K562 (cell line): ENCODE measurements around the gene HLCS. TPM values are rescaled to one million over a fixed set of nuclear protein-coding genes. Genes with fewer than 3 reads are reported as not detected.
A peak's percentile ranks its signal among the peaks of the same experiment; 100 is the strongest.

Experiments
- CBFB ChIP-seq: sonication (generic); formaldehyde crosslinking; IDR thresholded peaks from 2 replicates; pipeline ENCODE4 v1.4.0; 2020; ENCODE audit warnings: mild to moderate bottlenecking, missing genetic modification reagents
- ESRRA ChIP-seq: fragments of 450-650 bp; IDR thresholded peaks from 2 replicates; pipeline ENCODE4 v1.6.1; 2014; ENCODE audit warnings: low read depth, mild to moderate bottlenecking, moderate library complexity, borderline replicate concordance
- ETV5 ChIP-seq: sonication (generic); formaldehyde crosslinking; IDR thresholded peaks from 2 replicates; pipeline ENCODE4 v1.4.0; 2020; ENCODE audit warnings: low read depth, mild to moderate bottlenecking, missing genetic modification reagents
- KDM2B ChIP-seq: fragments of 250-450 bp; sonication (Bioruptor Pico); IDR thresholded peaks from 2 replicates; pipeline ENCODE4 v1.8.0; 2021; ENCODE audit warnings: mild to moderate bottlenecking, moderate library complexity
- MXI1 ChIP-seq: IDR thresholded peaks from 2 replicates; pipeline ENCODE4 v1.6.1; 2011; ENCODE audit warnings: low read depth, mild to moderate bottlenecking, improper control_type of control experiment, low read length
- RHOXF2B ChIP-seq: fragments of 250-450 bp; sonication (Bioruptor Pico); conservative IDR thresholded peaks from 2 replicates; pipeline ENCODE4 v1.5.1; 2021
- ZBTB11 ChIP-seq, 3 experiments: fragments of 200-800 bp in 1 of 3; fragments of 250-450 bp in 1 of 3; fragments of 450-650 bp in 1 of 3; sonication (Bioruptor Pico) in 1 of 3; sonication (Bioruptor generic) in 1 of 3; formaldehyde crosslinking in 1 of 3; IDR thresholded peaks; 2 replicates each; pipeline versions ENCODE4 v1.6.1 to v1.8.0; 2016 to 2022; ENCODE audit warnings: mild to moderate bottlenecking in 2 of 3, missing genetic modification characterization in 2 of 3, missing compliant biosample characterization in 1 of 3, moderate library complexity in 1 of 3
- ZNF224 ChIP-seq: sonication (generic); formaldehyde crosslinking; IDR thresholded peaks from 2 replicates; pipeline ENCODE4 v1.8.0; 2022; ENCODE audit warnings: mild to moderate bottlenecking, missing genetic modification reagents
- ZNF280A ChIP-seq: fragments of 450-650 bp; IDR thresholded peaks from 2 replicates; pipeline ENCODE4 v1.6.1; 2018; ENCODE audit warnings: mild to moderate bottlenecking, low read depth; ENCODE audit not compliant: partially characterized antibody
- ZNF280B ChIP-seq: fragments of 250-450 bp; sonication (Bioruptor Pico); IDR thresholded peaks from 2 replicates; pipeline ENCODE4 v1.5.1; 2021; ENCODE audit warnings: mild to moderate bottlenecking
- ZNF592 ChIP-seq: fragments of 450-650 bp; IDR thresholded peaks from 2 replicates; pipeline ENCODE4 v1.6.1; 2017; ENCODE audit warnings: antibody characterized with exemption, mild to moderate bottlenecking
- ZNF740 ChIP-seq, 3 experiments: fragments of 200-800 bp in 1 of 3; sonication (Bioruptor generic) in 1 of 3; sonication (generic) in 1 of 3; formaldehyde crosslinking in 1 of 3; IDR thresholded peaks; 2 replicates each; pipeline versions ENCODE4 v1.6.1 to v1.8.0; 2016 to 2022; ENCODE audit warnings: mild to moderate bottlenecking in 2 of 3, missing compliant biosample characterization in 2 of 3, missing genetic modification characterization in 2 of 3, missing genetic modification reagents in 1 of 3
- ZNF778 ChIP-seq: fragments of 450-650 bp; formaldehyde crosslinking; IDR thresholded peaks from 2 replicates; pipeline ENCODE4 v1.4.0; 2020; ENCODE audit warnings: mild to moderate bottlenecking, moderate library complexity
- polyA plus RNA-seq, 8 experiments: library from polyadenylated mRNA; depleted of rRNA in 4 of 8; stranded (reverse) in 5 of 8; unstranded in 3 of 8; fragments of >200 nt; fragmentation: Nextera tagmentation in 2 of 8; fragmentation: Illumina TruSeq in 1 of 8; extraction: Ambion mirVana in 2 of 8; extraction: Trizol in 1 of 8; gene quantifications; 2 replicates each; pipeline versions ENCODE4 v1.2.1 to v1.2.3, GENCODE V29; 2011 to 2014; ENCODE audit warnings: inconsistent platforms in 1 of 8, missing spikeins in 1 of 8
- total RNA-seq, 7 experiments: library from RNA; depleted of rRNA in 6 of 7; stranded (reverse); fragments of >200 nt in 6 of 7; fragmentation: Illumina TruSeq in 2 of 7; extraction: Trizol in 2 of 7; gene quantifications; 2 replicates each; pipeline versions ENCODE4 v1.2.1 to v1.2.3, GENCODE V29; 2011 to 2021; ENCODE audit warnings: low replicate concordance in 1 of 7

Gene HLCS
- total and polyA plus RNA-seq, 9 of the 15 experiments (the other 6 are each of a cell fraction or from before 2014, with no cell fraction given): 3.0 to 21.5 (median 17.1) TPM

- no peak for TF ChIP-seq ZNF740 (CRISPR knock-in tag; IDR thresholded peaks at IDR 0.05)
- TF ChIP-seq ZNF740 (tag; IDR thresholded peaks at IDR 0.05): peak in 1 of 2 experiments; percentile 62; a peak in 1 of 4 replicates
- TF ChIP-seq ZBTB11 (CRISPR knock-in tag; IDR thresholded peaks at IDR 0.05): peak in 1 of 3 experiments; percentile 78; a peak in 2 of 6 replicates
- TF ChIP-seq ESRRA: peak; percentile 42; the same call in 1 of the 2 replicates
- no peak for TF ChIP-seq CBFB (CRISPR knock-in tag)
- TF ChIP-seq MXI1: no peak
- TF ChIP-seq RHOXF2B: no peak
- TF ChIP-seq ZNF778 (CRISPR knock-in tag): no peak
- TF ChIP-seq KDM2B (CRISPR knock-in tag): no peak
- TF ChIP-seq ZNF280A: no peak
- TF ChIP-seq ZNF224 (CRISPR knock-in tag): no peak
- no peak for TF ChIP-seq ZNF280B (CRISPR knock-in tag)
- TF ChIP-seq ETV5 (CRISPR knock-in tag): no peak
- peak; percentile 35; the same call in 1 of the 2 replicates for TF ChIP-seq ZNF592
Observed at GRCh38 chr21:36973986-36974850, 7.7 kb upstream of the HLCS start (continued).
